HCT116 (cell line): ENCODE results near the gene TOPBP1. TPM values are rescaled to one million over a fixed set of nuclear protein-coding genes. Genes with fewer than 3 reads are reported as not detected.

Source experiments
- ATAC-seq: fragments of 200-7000 bp; cut with Tn5 transposase; 2 replicates; pipeline ENCODE4 v1.9.1; 2020; ENCODE audit warnings: mild to moderate bottlenecking, moderate library complexity
- BruUV-seq: library from RNA; stranded (reverse); fragments of 400-500 nt; replicated peaks from 2 replicates; lab custom pipeline; 2021; lab: Mats Ljungman, UMichigan
- CTCF ChIA-PET: fragments of 300-600 bp; sonication (Branson Sonifier 250); formaldehyde crosslinking; loops from one replicate; lab custom pipeline; 2021; ENCODE audit warnings: antibody characterized with exemption; lab: Charles Lee
- POLR2A ChIA-PET: fragments of 300-600, 350-600 bp; sonication (Branson Sonifier 250); formaldehyde crosslinking; loops from one replicate; lab custom pipeline; 2021; ENCODE audit warnings: antibody characterized with exemption; lab: Charles Lee
- RAD21 ChIA-PET, 2 experiments: fragments of 300-600 bp; sonication (Branson Sonifier 250); formaldehyde crosslinking; loops; one replicate each; lab custom pipeline; 2023; ENCODE audit warnings: low total read pairs in 2 of 2; ENCODE audit not compliant: uncharacterized antibody in 2 of 2, unreplicated experiment in 2 of 2, low non-redundant PET in 1 of 2; lab: Charles Lee
- DNase-seq: peaks from one replicate; pipeline ENCODE4 v3.0.0-alpha.2; 2010; ENCODE audit warnings: low read depth, low spot score
- H2AFZ ChIP-seq: fragments of 200-600 bp; shearing (Covaris generic), sonication (generic); 2 replicates; pipeline ENCODE4 v1.6.1; 2017; ENCODE audit warnings: low read depth, mixed run types, mixed read lengths, antibody characterized with exemption, low read length; ENCODE audit not compliant: poor library complexity, severe bottlenecking
- H3K27ac ChIP-seq: 2 replicates; pipeline ENCODE4 v1.5.1; 2012; ENCODE audit warnings: low read depth, low read length
- H3K27me3 ChIP-seq: fragments of 200-600 bp; sonication (generic); 2 replicates; pipeline ENCODE4 v1.6.1; 2016; ENCODE audit warnings: mixed run types, low read length, mixed read lengths; ENCODE audit not compliant: insufficient read depth
- H3K36me3 ChIP-seq, 2 experiments: fragments of 200-500 bp in 1 of 2; fragments of 200-600 bp in 1 of 2; sonication (Bioruptor generic) in 1 of 2; sonication (generic) in 1 of 2; 2 replicates each; pipeline versions ENCODE4 v1.5.1 to v1.6.1; 2014 to 2016; ENCODE audit warnings: low read length in 2 of 2, inconsistent platforms in 1 of 2, mixed read lengths in 1 of 2, mixed run types in 1 of 2; ENCODE audit not compliant: insufficient read depth in 2 of 2, control insufficient read depth in 1 of 2
- H3K4me1 ChIP-seq, 2 experiments: fragments of 200-600 bp in 1 of 2; sonication (generic) in 1 of 2; 2 replicates each; pipeline versions ENCODE4 v1.5.1 to v1.6.1; 2012 to 2017; ENCODE audit warnings: low read length in 2 of 2, inconsistent platforms in 1 of 2, mild to moderate bottlenecking in 1 of 2, mixed read lengths in 1 of 2, mixed run types in 1 of 2, moderate library complexity in 1 of 2; ENCODE audit not compliant: insufficient read depth in 2 of 2, control insufficient read depth in 1 of 2
- H3K4me2 ChIP-seq: fragments of 200-600 bp; sonication (generic); 2 replicates; pipeline ENCODE4 v1.6.1; 2017; ENCODE audit warnings: mixed run types, low read length, mixed read lengths
- H3K4me3 ChIP-seq, 2 experiments: fragments of 200-600 bp in 1 of 2; sonication (generic) in 1 of 2; replicated peaks in 1 of 2; 2 replicates each; pipeline ENCODE4 v1.5.1; 2011 to 2016; ENCODE audit warnings: low read length in 2 of 2, control low read depth in 1 of 2, low read depth in 1 of 2, mild to moderate bottlenecking in 1 of 2, mixed read lengths in 1 of 2, mixed run types in 1 of 2
- H3K79me2 ChIP-seq: fragments of 200-600 bp; sonication (generic); 2 replicates; pipeline ENCODE4 v1.6.1; 2017; ENCODE audit warnings: mild to moderate bottlenecking, mixed run types, low read length, moderate library complexity, mixed read lengths; ENCODE audit not compliant: insufficient read depth
- H3K9ac ChIP-seq: fragments of 200-600 bp; sonication (generic); 2 replicates; pipeline ENCODE4 v1.6.1; 2016; ENCODE audit warnings: low read length, mixed read lengths
- H3K9me2 ChIP-seq: fragments of 200-600 bp; sonication (generic), shearing (Covaris generic); 2 replicates; pipeline ENCODE4 v1.6.1; 2017; ENCODE audit warnings: mixed run types, mild to moderate bottlenecking, moderate library complexity; ENCODE audit not compliant: insufficient read depth
- H3K9me3 ChIP-seq, 2 experiments: fragments of 200-500 bp in 1 of 2; fragments of 200-600 bp in 1 of 2; sonication (Bioruptor generic) in 1 of 2; sonication (generic) in 1 of 2; 2 replicates each; pipeline ENCODE4 v1.6.1; 2014 to 2017; ENCODE audit warnings: low read length in 2 of 2, mixed read lengths in 2 of 2, inconsistent platforms in 1 of 2, low read depth in 1 of 2, mild to moderate bottlenecking in 1 of 2, mixed run types in 1 of 2, moderate library complexity in 1 of 2; ENCODE audit not compliant: control insufficient read depth in 1 of 2, insufficient read depth in 1 of 2
- H4K20me1 ChIP-seq: fragments of 200-600 bp; sonication (generic), shearing (Covaris generic); 2 replicates; pipeline ENCODE4 v1.6.1; 2017; ENCODE audit warnings: mixed run types, mild to moderate bottlenecking, moderate library complexity; ENCODE audit not compliant: insufficient read depth
- CBX3 ChIP-seq: IDR thresholded peaks from 2 replicates; pipeline ENCODE4 v1.6.1; 2012; ENCODE audit warnings: low read depth
- CTCF ChIP-seq, 3 experiments: fragments of 200-600 bp in 1 of 3; sonication (generic) in 1 of 3; IDR thresholded peaks in 2 of 3; conservative IDR thresholded peaks in 1 of 3; 2 replicates each; pipeline ENCODE4 v1.5.1; 2012 to 2017; ENCODE audit warnings: low read depth in 2 of 3, low read length in 2 of 3, antibody characterized with exemption in 1 of 3, borderline replicate concordance in 1 of 3, control low read depth in 1 of 3, mild to moderate bottlenecking in 1 of 3, mixed read lengths in 1 of 3, mixed run types in 1 of 3, moderate library complexity in 1 of 3; ENCODE audit not compliant: insufficient read depth in 1 of 3
- EGR1 ChIP-seq: IDR thresholded peaks from 2 replicates; pipeline ENCODE4 v1.6.1; 2012; ENCODE audit warnings: low read depth
- ELF1 ChIP-seq: IDR thresholded peaks from 2 replicates; pipeline ENCODE4 v1.6.1; 2012; ENCODE audit warnings: low read depth, borderline replicate concordance
- EZH2 ChIP-seq: fragments of 200-600 bp; sonication (generic); IDR thresholded peaks from 2 replicates; pipeline ENCODE4 v1.6.1; 2017; ENCODE audit warnings: antibody characterized with exemption, mixed run types
- EZH2phosphoT487 ChIP-seq: fragments of 200-600 bp; IDR thresholded peaks from 2 replicates; pipeline ENCODE4 v1.6.1; 2018; ENCODE audit warnings: antibody characterized with exemption, borderline replicate concordance
- FOSL1 ChIP-seq: IDR thresholded peaks from 2 replicates; pipeline ENCODE4 v1.6.1; 2012; ENCODE audit warnings: low read depth
- JUND ChIP-seq: IDR thresholded peaks from 2 replicates; pipeline ENCODE4 v1.6.1; 2012
- MAX ChIP-seq: IDR thresholded peaks from 2 replicates; pipeline ENCODE4 v1.6.1; 2012
- POLR2A ChIP-seq: IDR thresholded peaks from 2 replicates; pipeline ENCODE4 v1.7.0; 2011; ENCODE audit warnings: borderline replicate concordance; ENCODE audit not compliant: insufficient read depth, insufficient read length; ENCODE audit errors: extremely low read depth
- RAD21 ChIP-seq: IDR thresholded peaks from 2 replicates; pipeline ENCODE4 v1.6.1; 2012; ENCODE audit warnings: low read depth, mild to moderate bottlenecking
- REST ChIP-seq: IDR thresholded peaks from 2 replicates; pipeline ENCODE4 v1.6.1; 2012; ENCODE audit warnings: low read depth
- SIN3A ChIP-seq: IDR thresholded peaks from 2 replicates; pipeline ENCODE4 v1.6.1; 2012; ENCODE audit warnings: low read depth
- SP1 ChIP-seq: IDR thresholded peaks from 2 replicates; pipeline ENCODE4 v1.6.1; 2012; ENCODE audit warnings: low read depth
- ZFX ChIP-seq: fragments of 450-650 bp; IDR thresholded peaks from 2 replicates; pipeline ENCODE4 v1.6.1; 2017
- intact Hi-C: fragments of 100-400 bp; cut with micrococcal nuclease; formaldehyde crosslinking; loops from 2 replicates; pipeline ENCODE4 v1.10.0; 2022
- total RNA-seq: library from RNA; stranded (reverse); gene quantifications from one replicate; pipeline ENCODE4 v1.2.1, GENCODE V29; 2021; ENCODE audit not compliant: unreplicated experiment

The TOPBP1 gene
- total RNA-seq, 1 experiment from 2014 or later, result 42.2 TPM

- ChIA-PET POLR2A (no interaction called here), CTCF (no interaction called here), RAD21 (no interaction called here)
- ATAC-seq, result no peak
- Histone ChIP-seq H3K4me1 (no peaks in the 10 kb centered on the region), H3K4me3 (no peak overlapping the region), H4K20me1 (no peaks in the 10 kb centered on the region), H3K36me3 (peaks cover 28 to 49% of the 10 kb centered on the region in 2 experiments), H3K9me2 (no peaks in the 10 kb centered on the region), H3K9me3 (no peaks in the 10 kb centered on the region), H2AFZ (no peak overlapping the region), H3K9ac (no peak overlapping the region), H3K4me2 (no peak overlapping the region), H3K27ac (no peak overlapping the region), H3K79me2 (peaks cover 4% of the 10 kb centered on the region), H3K27me3 (no peaks in the 10 kb centered on the region)
- no TSS peak for BruUV-seq
- DNase-seq, result no peak
- TF ChIP-seq JUND (no peak), RAD21 (no peak), FOSL1 (no peak), ELF1 (no peak), EGR1 (no peak), CBX3 (no peak)
- intact Hi-C loops, result no loop called here
Observed at GRCh38 chr3:133608388-133608787, 53.4 kb downstream of the TOPBP1 start.

- intact Hi-C loops, result no loop called here
- BruUV-seq, result no TSS peak
- ATAC-seq (no peak), DNase-seq (no peak)
- no peaks in the 10 kb centered on the region for H4K20me1 ChIP-seq
- no peaks in the 10 kb centered on the region for H3K27me3 ChIP-seq
- H3K27ac ChIP-seq, result no peak overlapping the region
- peaks cover 28 to 46% of the 10 kb centered on the region in 2 experiments for H3K36me3 ChIP-seq
- no peak overlapping the region for H2AFZ ChIP-seq
- H3K79me2 ChIP-seq, result peaks cover 8% of the 10 kb centered on the region
- POLR2A ChIA-PET, result no interaction called here
- RAD21 ChIA-PET, result no interaction called here
- H3K4me3 ChIP-seq, result no peak overlapping the region
- H3K9me3 ChIP-seq, result no peaks in the 10 kb centered on the region
- CTCF ChIA-PET, result no interaction called here
- H3K9ac ChIP-seq, result no peak overlapping the region
- no peak overlapping the region for H3K4me2 ChIP-seq
- no peaks in the 10 kb centered on the region for H3K9me2 ChIP-seq
- H3K4me1 ChIP-seq, result no peaks in the 10 kb centered on the region
- TF ChIP-seq REST (no peak), SIN3A (no peak), ELF1 (no peak), FOSL1 (no peak), SP1 (no peak), POLR2A (no peak), EGR1 (no peak), EZH2phosphoT487 (no peak), CTCF (IDR thresholded peaks at IDR 0.05 in 2 of 3, conservative IDR thresholded peaks at IDR 0.05 in 1 of 3; ENCODE audit: borderline replicate concordance in 1 of 3, insufficient read depth in 1 of 3, low read depth in 2 of 3, low read length in 2 of 3) (no peak), MAX (no peak), RAD21 (no peak), EZH2 (no peak), JUND (no peak), CBX3 (no peak), ZFX (no peak)
Observed at GRCh38 chr3:133607816-133608215, 53.9 kb downstream of the TOPBP1 start.
